ENCODE results near the gene PPP1R9B. TPM values are rescaled to one million over a fixed set of nuclear protein-coding genes. Genes with fewer than 3 reads are reported as not detected.
A peak's percentile ranks its signal among the peaks of the same experiment; 100 is the strongest.

PPP1R9B gene
- total and polyA plus RNA-seq, 2 of the 8 experiments (the other 6 are each of a cell fraction or from before 2014, with no cell fraction given), result 5.2 to 13.1 TPM

DNA sequence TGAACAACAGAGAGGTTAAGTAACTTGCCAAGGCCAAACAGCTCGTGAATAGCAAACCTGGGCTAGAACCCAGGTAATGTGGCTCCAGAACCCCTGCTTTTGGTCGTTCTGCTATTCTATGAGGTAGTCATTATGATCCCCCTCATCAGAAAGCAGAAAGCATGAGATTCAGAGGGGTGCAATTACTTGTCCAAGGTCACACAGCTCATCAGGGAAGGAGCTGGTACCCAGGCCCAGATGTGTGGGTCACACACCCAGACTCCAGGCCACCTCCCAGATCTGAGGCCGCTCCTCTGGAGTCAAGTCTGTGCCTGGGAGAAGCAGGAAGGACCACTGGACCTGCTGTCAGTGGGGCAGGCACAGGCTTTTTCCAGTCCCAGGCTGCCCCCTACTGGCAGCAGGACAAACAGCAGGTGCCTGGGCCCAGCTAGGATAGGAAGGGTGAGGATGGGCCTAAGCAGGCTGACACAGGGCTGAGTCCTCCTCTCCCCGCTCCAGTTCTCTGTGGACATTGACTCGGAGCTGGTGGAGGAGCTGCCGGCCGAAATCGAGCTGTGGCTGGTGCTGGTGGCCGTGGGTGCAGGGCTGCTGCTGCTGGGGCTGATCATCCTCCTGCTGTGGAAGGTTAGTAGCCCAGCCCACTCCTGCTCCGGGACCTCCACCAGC lies 63.1 kb downstream of the PPP1R9B start:
- POLR2A ChIA-PET (ENCODE audit: partially characterized antibody), result interaction anchor here (1.4 to 2.1 kb wide), 5 partner anchors 15 to 66 kb away, joined by 3 to 7 read pairs (median 3); partner anchors contain the start of gene ITGA3
- 60% methylated on average over 9 of the region's 10 CpGs; no CpG with 5 or more reads in 1 of the 2 experiments for WGBS, 2 experiments (ENCODE audit: extremely low coverage in 1 of 2, insufficient coverage in 1 of 2, insufficient read length in 1 of 2, insufficient replicate concordance in 2 of 2, low coverage in 1 of 2, low lambda C conversion rate in 2 of 2, missing lambda C conversion rate in 1 of 2)
- Histone ChIP-seq H3K27me3 (replicated peaks in 1 of 4; ENCODE audit: control insufficient read depth in 3 of 4, extremely low read depth in 1 of 4, insufficient read depth in 3 of 4, low read length in 3 of 4) (no peaks in the 10 kb centered on the region), H2BK20ac (ENCODE audit: low read length) (no peak overlapping the region), H3K27ac (ENCODE audit: low read depth, low read length) (no peak overlapping the region), H3K56ac (replicated peaks; ENCODE audit: insufficient read length, low read depth, low read length) (no peak overlapping the region), H3K23ac (ENCODE audit: insufficient read length) (no peak overlapping the region), H3K79me2 (ENCODE audit: control insufficient read depth in 1 of 2, insufficient read depth in 2 of 2, low read length in 2 of 2) (no peaks in the 10 kb centered on the region), H3K23me2 (ENCODE audit: low read depth, low read length) (no peaks in the 10 kb centered on the region), H3K4me2 (ENCODE audit: insufficient read depth in 1 of 2, low read depth in 2 of 2, low read length in 2 of 2) (no peak overlapping the region), H2BK120ac (replicated peaks; ENCODE audit: low read depth, low read length) (no peak overlapping the region), H2AK5ac (ENCODE audit: low read depth, low read length) (no peak overlapping the region), H3K9me3 (ENCODE audit: insufficient read depth in 2 of 2, low read depth in 1 of 2, low read length in 1 of 2) (no peaks in the 10 kb centered on the region), H2BK12ac (ENCODE audit: low read depth, low read length) (no peak overlapping the region), H4K20me1 (replicated peaks in 1 of 2; ENCODE audit: control insufficient read depth in 1 of 2, insufficient read depth in 2 of 2, low read length in 2 of 2) (no peaks in the 10 kb centered on the region), H3K36me3 (ENCODE audit: control insufficient read depth in 2 of 4, insufficient read depth in 4 of 4, low read length in 3 of 4) (no peaks in the 10 kb centered on the region), H3K4ac (replicated peaks; ENCODE audit: insufficient read length, low read depth, low read length) (no peak overlapping the region), H3K79me1 (ENCODE audit: low read depth, low read length) (no peaks in the 10 kb centered on the region), H2BK5ac (ENCODE audit: low read depth, low read length) (no peak overlapping the region), H3K4me1 (replicated peaks in 1 of 4; ENCODE audit: control insufficient read depth in 3 of 4, insufficient read depth in 4 of 4, low read length in 3 of 4) (no peaks in the 10 kb centered on the region; a peak in 1 of 7 replicates), H2BK15ac (ENCODE audit: low read length) (no peak overlapping the region), H4K91ac (replicated peaks; ENCODE audit: insufficient read length, low read length) (no peak overlapping the region), H3K4me3 (ENCODE audit: extremely low read depth in 1 of 4, insufficient read depth in 2 of 4, low read depth in 3 of 4, low read length in 4 of 4) (no peak overlapping the region), H3K14ac (ENCODE audit: insufficient read length) (no peak overlapping the region), H3K18ac (ENCODE audit: extremely low read depth, low read length) (no peak overlapping the region), H2AFZ (ENCODE audit: low read length) (no peak overlapping the region), H3K9ac (replicated peaks in 1 of 4; ENCODE audit: extremely low read depth in 1 of 4, low read depth in 3 of 4, low read length in 3 of 4) (no peak overlapping the region), H4K5ac (ENCODE audit: insufficient read length, low read depth, low read length) (no peak overlapping the region), H4K8ac (ENCODE audit: extremely low read depth, insufficient read depth, low read length) (peak overlapping the region; percentile 63; the same call in 1 of the 2 replicates)
- FAIRE-seq, result peak; percentile 86
- DNase-seq (ENCODE audit: low read depth in 1 of 2, low spot score in 2 of 2), result peak in 1 of 2 experiments; percentile 94
- CTCF ChIA-PET (ENCODE audit: partially characterized antibody), result interaction anchor here (0.6 to 3.4 kb wide), 42 partner anchors 9 to 356 kb away, joined by 3 to 69 read pairs (median 5); partner anchors contain the start of genes DLX3, ITGA3 and SAMD14
- TF ChIP-seq KDM4A (IDR thresholded peaks at IDR 0.05; ENCODE audit: low read depth, low read length, severe bottlenecking) (no peak), NANOG (IDR thresholded peaks at IDR 0.05; ENCODE audit: insufficient read depth, low read depth, low read length, poor library complexity, severe bottlenecking) (no peak), CHD2 (IDR thresholded peaks at IDR 0.05; ENCODE audit: low read length) (0 out of 2 replicates have a peak, but pooled peaks have one; percentile 32), HDAC2 (IDR thresholded peaks at IDR 0.05; ENCODE audit: borderline replicate concordance in 1 of 2, low read depth in 2 of 2, low read length in 2 of 2) (no peak), GABPA (IDR thresholded peaks at IDR 0.05; ENCODE audit: borderline replicate concordance, insufficient read depth, low read length) (peak; percentile 64; the same call in 1 of the 2 replicates), KDM1A (IDR thresholded peaks at IDR 0.05; ENCODE audit: borderline replicate concordance, low read length) (peak; percentile 95), SIN3A (conservative IDR thresholded peaks at IDR 0.05 in 1 of 2, IDR thresholded peaks at IDR 0.05 in 1 of 2; ENCODE audit: low read depth in 1 of 2, low read length in 2 of 2) (peak in 1 of 2 experiments; percentile 76; a peak in 2 of 4 replicates), TCF12 (IDR thresholded peaks at IDR 0.05; ENCODE audit: low read depth, low read length) (0 out of 2 replicates have a peak, but pooled peaks have one; percentile 33), YY1 (IDR thresholded peaks at IDR 0.05; ENCODE audit: low read depth, low read length) (0 out of 2 replicates have a peak, but pooled peaks have one; percentile 40)
- TF ChIP-seq, protein P1, sequence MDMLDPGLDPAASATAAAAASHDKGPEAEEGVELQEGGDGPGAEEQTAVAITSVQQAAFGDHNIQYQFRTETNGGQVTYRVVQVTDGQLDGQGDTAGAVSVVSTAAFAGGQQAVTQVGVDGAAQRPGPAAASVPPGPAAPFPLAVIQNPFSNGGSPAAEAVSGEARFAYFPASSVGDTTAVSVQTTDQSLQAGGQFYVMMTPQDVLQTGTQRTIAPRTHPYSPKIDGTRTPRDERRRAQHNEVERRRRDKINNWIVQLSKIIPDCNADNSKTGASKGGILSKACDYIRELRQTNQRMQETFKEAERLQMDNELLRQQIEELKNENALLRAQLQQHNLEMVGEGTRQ (IDR thresholded peaks at IDR 0.05; ENCODE audit: low read length), result peak; percentile 22; the same call in 1 of the 2 replicates
